OCI-LY1 (cell line): Measurements from ENCODE around the gene PROB1.

Experiments used
- CTCF ChIP-seq: fragments of 200-600 bp; sonication (generic), shearing (Covaris generic); IDR thresholded peaks from 2 replicates; pipeline ENCODE4 v1.5.1; 2017; ENCODE audit warnings: mild to moderate bottlenecking, antibody characterized with exemption, low read length, moderate library complexity, mixed read lengths
- EZH2 ChIP-seq: fragments of 200-600 bp; sonication (generic), shearing (Covaris generic); IDR thresholded peaks from 2 replicates; pipeline ENCODE4 v1.8.0; 2017; ENCODE audit warnings: borderline replicate concordance, mixed run types, mild to moderate bottlenecking, antibody characterized with exemption, low read length, moderate library complexity, mixed read lengths

- TF ChIP-seq CTCF (no peak), EZH2 (no peak)
Observed at GRCh38 chr5:139378941-139379361, 16.0 kb downstream of the PROB1 start.
